ENCODE data around the gene CHST3. TPM values are rescaled to one million over a fixed set of nuclear protein-coding genes. Genes with fewer than 3 reads are reported as not detected.

Gene CHST3
- total and polyA plus RNA-seq, 5 donors = 14.9 to 37.0 (median 22.6) TPM

- peaks cover 47% of the 10 kb centered on the region for H3K4me1 ChIP-seq (ENCODE audit: control insufficient read depth, insufficient read depth, low read length)
- peak; percentile 58 to 84 (median 83) for DNase-seq
- no peak for ATAC-seq
- WGBS = 72% methylated on average over 13 of the region's 13 CpGs
- no peaks in the 10 kb centered on the region for H3K27me3 ChIP-seq (ENCODE audit: control insufficient read depth, insufficient read depth)
- intact Hi-C loops (cut with DNase I) = no loop called here
- H3K9me3 ChIP-seq (ENCODE audit: control insufficient read depth, low read length) = no peaks in the 10 kb centered on the region
- H3K4me3 ChIP-seq (ENCODE audit: low read length) = no peak overlapping the region
- peak overlapping the region; percentile 46 for H3K27ac ChIP-seq (ENCODE audit: low read length)
Measured at GRCh38 chr10:72013202-72013945, 49.2 kb downstream of the CHST3 start.

- Histone ChIP-seq H3K4me1 (ENCODE audit: control insufficient read depth, insufficient read depth, low read length) (peaks cover 43% of the 10 kb centered on the region), H3K27me3 (ENCODE audit: control insufficient read depth, insufficient read depth) (no peaks in the 10 kb centered on the region), H3K9me3 (ENCODE audit: control insufficient read depth, low read length) (no peaks in the 10 kb centered on the region), H3K4me3 (ENCODE audit: low read length) (no peak overlapping the region), H3K27ac (ENCODE audit: low read length) (peak overlapping the region; percentile 46)
- intact Hi-C loops (cut with DNase I) = no loop called here
- ATAC-seq (no peak), DNase-seq (peak in 1 of 3 donors; percentile 24)
- 44% methylated on average over 2 of the region's 2 CpGs for WGBS
Measured at GRCh38 chr10:72014197-72014596, 50.0 kb downstream of the CHST3 start.

- DNase-seq (peak in 1 of 3 donors; percentile 24), ATAC-seq (no peak)
- peaks cover 40% of the 10 kb centered on the region for H3K4me1 ChIP-seq (ENCODE audit: control insufficient read depth, insufficient read depth, low read length)
- no peak overlapping the region for H3K4me3 ChIP-seq (ENCODE audit: low read length)
- intact Hi-C loops (cut with DNase I) = no loop called here
- H3K27ac ChIP-seq (ENCODE audit: low read length) = no peak overlapping the region
- whole genome bisulfite sequencing = 82% methylated on average over 10 of the region's 10 CpGs
- no peaks in the 10 kb centered on the region for H3K27me3 ChIP-seq (ENCODE audit: control insufficient read depth, insufficient read depth)
- H3K9me3 ChIP-seq (ENCODE audit: control insufficient read depth, low read length) = no peaks in the 10 kb centered on the region
Measured at GRCh38 chr10:72014785-72015480, 50.7 kb downstream of the CHST3 start.

GRCh38 chr10:72015841-72016240 lies 51.6 kb downstream of the CHST3 start:
- ATAC-seq (no peak), DNase-seq (no peak)
- WGBS = 73% methylated on average over 8 of the region's 8 CpGs
- no peaks in the 10 kb centered on the region for H3K27me3 ChIP-seq (ENCODE audit: control insufficient read depth, insufficient read depth)
- no peaks in the 10 kb centered on the region for H3K9me3 ChIP-seq (ENCODE audit: control insufficient read depth, low read length)
- H3K4me1 ChIP-seq (ENCODE audit: control insufficient read depth, insufficient read depth, low read length) = peaks cover 33% of the 10 kb centered on the region
- H3K4me3 ChIP-seq (ENCODE audit: low read length) = no peak overlapping the region
- H3K27ac ChIP-seq (ENCODE audit: low read length) = peak overlapping the region; percentile 33
- intact Hi-C loops (cut with DNase I) = no loop called here

GRCh38 chr10:72016608-72017300 lies 52.6 kb downstream of the CHST3 start:
- H3K4me1 ChIP-seq (ENCODE audit: control insufficient read depth, insufficient read depth, low read length) = peaks cover 31% of the 10 kb centered on the region
- H3K9me3 ChIP-seq (ENCODE audit: control insufficient read depth, low read length) = no peaks in the 10 kb centered on the region
- DNase-seq = peak; percentile 51 to 88 (median 74)
- H3K27me3 ChIP-seq (ENCODE audit: control insufficient read depth, insufficient read depth) = no peaks in the 10 kb centered on the region
- intact Hi-C loops (cut with DNase I) = no loop called here
- no peak overlapping the region for H3K4me3 ChIP-seq (ENCODE audit: low read length)
- 56% methylated on average over 13 of the region's 13 CpGs for WGBS
- peak; percentile 48 to 55 for ATAC-seq
- peak overlapping the region; percentile 93 for H3K27ac ChIP-seq (ENCODE audit: low read length)

GRCh38 chr10:72019085-72019876 lies 55.1 kb downstream of the CHST3 start:
- no peaks in the 10 kb centered on the region for H3K9me3 ChIP-seq (ENCODE audit: control insufficient read depth, low read length)
- H3K27me3 ChIP-seq (ENCODE audit: control insufficient read depth, insufficient read depth) = no peaks in the 10 kb centered on the region
- intact Hi-C loops (cut with DNase I) = no loop called here
- ATAC-seq (no peak), DNase-seq (no peak)
- no peak overlapping the region for H3K27ac ChIP-seq (ENCODE audit: low read length)
- H3K4me1 ChIP-seq (ENCODE audit: control insufficient read depth, insufficient read depth, low read length) = peaks cover 23% of the 10 kb centered on the region
- H3K4me3 ChIP-seq (ENCODE audit: low read length) = no peak overlapping the region
- WGBS = 92% methylated on average over 11 of the region's 11 CpGs

GRCh38 chr10:72020914-72021809 lies 57.0 kb downstream of the CHST3 start:
- 55% methylated on average over 9 of the region's 9 CpGs for WGBS
- H3K27ac ChIP-seq (ENCODE audit: low read length) = no peak overlapping the region
- intact Hi-C loops (cut with DNase I) = no loop called here
- no peaks in the 10 kb centered on the region for H3K27me3 ChIP-seq (ENCODE audit: control insufficient read depth, insufficient read depth)
- ATAC-seq (peak in 1 of 2 donors; percentile 68), DNase-seq (no peak)
- peaks cover 20% of the 10 kb centered on the region for H3K4me1 ChIP-seq (ENCODE audit: control insufficient read depth, insufficient read depth, low read length)
- H3K4me3 ChIP-seq (ENCODE audit: low read length) = no peak overlapping the region
- no peaks in the 10 kb centered on the region for H3K9me3 ChIP-seq (ENCODE audit: control insufficient read depth, low read length)

- intact Hi-C loops (cut with DNase I) = no loop called here
- Histone ChIP-seq H3K27ac (ENCODE audit: low read length) (no peak overlapping the region), H3K27me3 (ENCODE audit: control insufficient read depth, insufficient read depth) (no peaks in the 10 kb centered on the region), H3K9me3 (ENCODE audit: control insufficient read depth, low read length) (no peaks in the 10 kb centered on the region), H3K4me3 (ENCODE audit: low read length) (no peak overlapping the region), H3K4me1 (ENCODE audit: control insufficient read depth, insufficient read depth, low read length) (peaks cover 12% of the 10 kb centered on the region)
- ATAC-seq = no peak
- no peak for DNase-seq
- 84% methylated on average over 6 of the region's 6 CpGs for WGBS
Measured at GRCh38 chr10:72022228-72022627, 58.0 kb downstream of the CHST3 start.

- no peak overlapping the region for H3K27ac ChIP-seq (ENCODE audit: low read length)
- ATAC-seq (no peak), DNase-seq (no peak)
- no peak overlapping the region for H3K4me3 ChIP-seq (ENCODE audit: low read length)
- intact Hi-C loops (cut with DNase I) = no loop called here
- no peaks in the 10 kb centered on the region for H3K27me3 ChIP-seq (ENCODE audit: control insufficient read depth, insufficient read depth)
- 87% methylated on average over 4 of the region's 4 CpGs for WGBS
- peaks cover 9% of the 10 kb centered on the region for H3K4me1 ChIP-seq (ENCODE audit: control insufficient read depth, insufficient read depth, low read length)
- no peaks in the 10 kb centered on the region for H3K9me3 ChIP-seq (ENCODE audit: control insufficient read depth, low read length)
Measured at GRCh38 chr10:72024596-72024995, 60.4 kb downstream of the CHST3 start.

- intact Hi-C loops (cut with DNase I) = no loop called here
- ATAC-seq (peak; percentile 8 to 18), DNase-seq (peak in 2 of 3 donors; percentile 53 to 79)
- Histone ChIP-seq H3K4me1 (ENCODE audit: control insufficient read depth, insufficient read depth, low read length) (peaks cover 10% of the 10 kb centered on the region), H3K9me3 (ENCODE audit: control insufficient read depth, low read length) (no peaks in the 10 kb centered on the region), H3K4me3 (ENCODE audit: low read length) (no peak overlapping the region), H3K27ac (ENCODE audit: low read length) (no peak overlapping the region), H3K27me3 (ENCODE audit: control insufficient read depth, insufficient read depth) (no peaks in the 10 kb centered on the region)
- WGBS = 85% methylated on average over 8 of the region's 8 CpGs
Measured at GRCh38 chr10:72025400-72025799, 61.2 kb downstream of the CHST3 start.

All from right cardiac atrium (tissue), 5 donors.